K562 (cell line): Measurements from ENCODE around the gene PIK3AP1. TPM values are rescaled to one million over a fixed set of nuclear protein-coding genes. Genes with fewer than 3 reads are reported as not detected.

Experiments used
- EP300 ChIP-seq: IDR thresholded peaks from 2 replicates; pipeline ENCODE4 v1.6.1; 2012; ENCODE audit warnings: low read length, improper control_type of control experiment
- GABPB1 ChIP-seq: sonication (generic); formaldehyde crosslinking; IDR thresholded peaks from 2 replicates; pipeline ENCODE4 v1.8.0; 2022; ENCODE audit warnings: mild to moderate bottlenecking, missing genetic modification reagents
- HMGXB4 ChIP-seq: sonication (generic); formaldehyde crosslinking; IDR thresholded peaks from 2 replicates; pipeline ENCODE4 v1.8.1; 2023; ENCODE audit warnings: mild to moderate bottlenecking, missing genetic modification reagents
- polyA plus RNA-seq, 8 experiments: library from polyadenylated mRNA; depleted of rRNA in 4 of 8; stranded (reverse) in 5 of 8; unstranded in 3 of 8; fragments of >200 nt; fragmentation: Nextera tagmentation in 2 of 8; fragmentation: Illumina TruSeq in 1 of 8; extraction: Ambion mirVana in 2 of 8; extraction: Trizol in 1 of 8; gene quantifications; 2 replicates each; pipeline versions ENCODE4 v1.2.1 to v1.2.3, GENCODE V29; 2011 to 2014; ENCODE audit warnings: inconsistent platforms in 1 of 8, missing spikeins in 1 of 8
- total RNA-seq, 7 experiments: library from RNA; depleted of rRNA in 6 of 7; stranded (reverse); fragments of >200 nt in 6 of 7; fragmentation: Illumina TruSeq in 2 of 7; extraction: Trizol in 2 of 7; gene quantifications; 2 replicates each; pipeline versions ENCODE4 v1.2.1 to v1.2.3, GENCODE V29; 2011 to 2021; ENCODE audit warnings: low replicate concordance in 1 of 7
- TF ChIP-seq, protein P1 (sequence below): fragments of 450-650 bp; IDR thresholded peaks from 2 replicates; pipeline ENCODE4 v1.6.1; 2016; ENCODE audit warnings: low read depth
- TF ChIP-seq, protein P2 (sequence below): fragments of 450-650 bp; IDR thresholded peaks from 2 replicates; pipeline ENCODE4 v1.6.1; 2016

Gene PIK3AP1
- total and polyA plus RNA-seq, 9 of the 15 experiments (the other 6 are each of a cell fraction or from before 2014, with no cell fraction given), result 0.20 to 2.4 (median 1.4) TPM

- TF ChIP-seq, protein P1, sequence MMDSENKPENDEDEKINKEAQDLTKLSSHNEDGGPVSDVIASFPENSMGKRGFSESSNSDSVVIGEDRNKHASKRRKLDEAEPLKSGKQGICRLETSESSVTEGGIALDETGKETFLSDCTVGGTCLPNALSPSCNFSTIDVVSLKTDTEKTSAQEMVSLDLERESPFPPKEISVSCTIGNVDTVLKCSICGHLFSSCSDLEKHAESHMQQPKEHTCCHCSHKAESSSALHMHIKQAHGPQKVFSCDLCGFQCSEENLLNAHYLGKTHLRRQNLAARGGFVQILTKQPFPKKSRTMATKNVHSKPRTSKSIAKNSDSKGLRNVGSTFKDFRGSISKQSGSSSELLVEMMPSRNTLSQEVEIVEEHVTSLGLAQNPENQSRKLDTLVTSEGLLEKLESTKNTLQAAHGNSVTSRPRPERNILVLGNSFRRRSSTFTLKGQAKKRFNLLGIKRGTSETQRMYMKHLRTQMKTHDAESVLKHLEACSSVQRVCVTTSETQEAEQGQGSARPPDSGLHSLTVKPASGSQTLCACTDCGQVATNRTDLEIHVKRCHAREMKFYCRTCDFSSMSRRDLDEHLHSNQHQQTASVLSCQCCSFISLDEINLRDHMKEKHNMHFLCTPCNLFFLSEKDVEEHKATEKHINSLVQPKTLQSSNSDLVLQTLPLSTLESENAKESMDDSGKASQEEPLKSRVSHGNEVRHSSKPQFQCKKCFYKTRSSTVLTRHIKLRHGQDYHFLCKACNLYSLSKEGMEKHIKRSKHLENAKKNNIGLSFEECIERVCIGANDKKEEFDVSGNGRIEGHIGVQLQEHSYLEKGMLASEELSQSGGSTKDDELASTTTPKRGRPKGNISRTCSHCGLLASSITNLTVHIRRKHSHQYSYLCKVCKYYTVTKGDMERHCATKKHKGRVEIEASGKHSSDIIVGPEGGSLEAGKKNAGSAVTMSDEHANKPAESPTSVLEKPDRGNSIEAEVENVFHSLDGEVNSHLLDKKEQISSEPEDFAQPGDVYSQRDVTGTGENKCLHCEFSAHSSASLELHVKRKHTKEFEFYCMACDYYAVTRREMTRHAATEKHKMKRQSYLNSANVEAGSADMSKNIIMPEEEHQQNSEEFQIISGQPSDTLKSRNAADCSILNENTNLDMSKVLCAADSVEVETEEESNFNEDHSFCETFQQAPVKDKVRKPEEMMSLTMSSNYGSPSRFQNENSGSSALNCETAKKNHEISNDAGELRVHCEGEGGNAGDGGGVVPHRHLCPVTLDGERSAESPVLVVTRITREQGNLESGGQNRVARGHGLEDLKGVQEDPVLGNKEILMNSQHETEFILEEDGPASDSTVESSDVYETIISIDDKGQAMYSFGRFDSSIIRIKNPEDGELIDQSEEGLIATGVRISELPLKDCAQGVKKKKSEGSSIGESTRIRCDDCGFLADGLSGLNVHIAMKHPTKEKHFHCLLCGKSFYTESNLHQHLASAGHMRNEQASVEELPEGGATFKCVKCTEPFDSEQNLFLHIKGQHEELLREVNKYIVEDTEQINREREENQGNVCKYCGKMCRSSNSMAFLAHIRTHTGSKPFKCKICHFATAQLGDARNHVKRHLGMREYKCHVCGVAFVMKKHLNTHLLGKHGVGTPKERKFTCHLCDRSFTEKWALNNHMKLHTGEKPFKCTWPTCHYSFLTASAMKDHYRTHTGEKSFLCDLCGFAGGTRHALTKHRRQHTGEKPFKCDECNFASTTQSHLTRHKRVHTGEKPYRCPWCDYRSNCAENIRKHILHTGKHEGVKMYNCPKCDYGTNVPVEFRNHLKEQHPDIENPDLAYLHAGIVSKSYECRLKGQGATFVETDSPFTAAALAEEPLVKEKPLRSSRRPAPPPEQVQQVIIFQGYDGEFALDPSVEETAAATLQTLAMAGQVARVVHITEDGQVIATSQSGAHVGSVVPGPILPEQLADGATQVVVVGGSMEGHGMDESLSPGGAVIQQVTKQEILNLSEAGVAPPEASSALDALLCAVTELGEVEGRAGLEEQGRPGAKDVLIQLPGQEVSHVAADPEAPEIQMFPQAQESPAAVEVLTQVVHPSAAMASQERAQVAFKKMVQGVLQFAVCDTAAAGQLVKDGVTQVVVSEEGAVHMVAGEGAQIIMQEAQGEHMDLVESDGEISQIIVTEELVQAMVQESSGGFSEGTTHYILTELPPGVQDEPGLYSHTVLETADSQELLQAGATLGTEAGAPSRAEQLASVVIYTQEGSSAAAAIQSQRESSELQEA, result no peak
- no peak for TF ChIP-seq GABPB1
- no peak for TF ChIP-seq HMGXB4 (CRISPR knock-in tag)
- no peak for TF ChIP-seq EP300
- TF ChIP-seq, protein P2, sequence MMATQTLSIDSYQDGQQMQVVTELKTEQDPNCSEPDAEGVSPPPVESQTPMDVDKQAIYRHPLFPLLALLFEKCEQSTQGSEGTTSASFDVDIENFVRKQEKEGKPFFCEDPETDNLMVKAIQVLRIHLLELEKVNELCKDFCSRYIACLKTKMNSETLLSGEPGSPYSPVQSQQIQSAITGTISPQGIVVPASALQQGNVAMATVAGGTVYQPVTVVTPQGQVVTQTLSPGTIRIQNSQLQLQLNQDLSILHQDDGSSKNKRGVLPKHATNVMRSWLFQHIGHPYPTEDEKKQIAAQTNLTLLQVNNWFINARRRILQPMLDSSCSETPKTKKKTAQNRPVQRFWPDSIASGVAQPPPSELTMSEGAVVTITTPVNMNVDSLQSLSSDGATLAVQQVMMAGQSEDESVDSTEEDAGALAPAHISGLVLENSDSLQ, result no peak
These were observed 53.6 kb downstream of the PIK3AP1 start (continued) for GRCh38 chr10:96666741-96667140.
